Right renal pelvis (tissue), 4 donors: ENCODE results near the gene LRRK1. TPM values are rescaled to one million over a fixed set of nuclear protein-coding genes. Genes with fewer than 3 reads are reported as not detected.

ENCODE experiments used
- DNase-seq, 4 donors: peaks; one replicate each; pipeline ENCODE4 v3.0.0-alpha.2; 2013; ENCODE audit warnings: low read depth in 4 of 4, low spot score in 3 of 4, missing footprints in 1 of 4
- polyA plus RNA-seq, 4 donors: library from polyadenylated mRNA; unstranded; fragments of 120-200 nt; gene quantifications; one replicate each; pipeline ENCODE4 v1.2.1, GENCODE V29; 2013; ENCODE audit not compliant: insufficient read length in 4 of 4

The LRRK1 gene
- polyA plus RNA-seq, 4 donors, result 2.6 to 4.9 (median 3.0) TPM

GRCh38 chr15:101035611-101036010 lies 116.5 kb downstream of the LRRK1 start:
- DNase-seq, result no peak

GRCh38 chr15:101036189-101036588 lies 117.0 kb downstream of the LRRK1 start:
- no peak for DNase-seq

- no peak for DNase-seq
Measured at GRCh38 chr15:101037090-101037830, 118.1 kb downstream of the LRRK1 start.

GRCh38 chr15:101038327-101039003 lies 119.3 kb downstream of the LRRK1 start:
- DNase-seq, result no peak

- DNase-seq, result no peak
Measured at GRCh38 chr15:101039461-101039860, 120.3 kb downstream of the LRRK1 start.

- DNase-seq, result no peak
Measured at GRCh38 chr15:101042320-101042719, 123.2 kb downstream of the LRRK1 start.

- no peak for DNase-seq
Measured at GRCh38 chr15:101043011-101043410, 123.9 kb downstream of the LRRK1 start.

- DNase-seq, result no peak
Measured at GRCh38 chr15:101043911-101044624, 124.9 kb downstream of the LRRK1 start.

- no peak for DNase-seq
Measured at GRCh38 chr15:101044625-101045235, 125.6 kb downstream of the LRRK1 start.

- peak; percentile 66 to 80 (median 77) for DNase-seq
Measured at GRCh38 chr15:101045236-101045646, 126.1 kb downstream of the LRRK1 start.

GRCh38 chr15:101045835-101046691 lies 126.9 kb downstream of the LRRK1 start:
- no peak for DNase-seq

- DNase-seq, result no peak
Measured at GRCh38 chr15:101046826-101047225, 127.7 kb downstream of the LRRK1 start.

- DNase-seq, result no peak
Measured at GRCh38 chr15:101047301-101047781, 128.2 kb downstream of the LRRK1 start.

- DNase-seq, result no peak
Measured at GRCh38 chr15:101048176-101048575, 129.0 kb downstream of the LRRK1 start.

- DNase-seq, result no peak
Measured at GRCh38 chr15:101048581-101049030, 129.4 kb downstream of the LRRK1 start.

GRCh38 chr15:101049282-101049681 lies 130.1 kb downstream of the LRRK1 start:
- DNase-seq, result no peak

GRCh38 chr15:101049856-101050622 lies 130.9 kb downstream of the LRRK1 start:
- DNase-seq, result no peak

GRCh38 chr15:101050623-101051290 lies 131.6 kb downstream of the LRRK1 start:
- DNase-seq, result no peak
